Measurements from ENCODE around the gene RAET1E. TPM values are rescaled to one million over a fixed set of nuclear protein-coding genes. Genes with fewer than 3 reads are reported as not detected.

RAET1E gene
- total and polyA plus RNA-seq, 2 experiments from 2014 or later = not detected

- Histone ChIP-seq H3K4me3 (no peak overlapping the region), H3K4me1 (ENCODE audit: insufficient read depth) (no peaks in the 10 kb centered on the region; the same call in 1 of the 2 replicates), H3K36me3 (ENCODE audit: insufficient read depth) (no peaks in the 10 kb centered on the region), H4K20me1 (replicated peaks; ENCODE audit: insufficient read depth) (no peaks in the 10 kb centered on the region; the same call in 1 of the 2 replicates), H3F3A (replicated peaks; ENCODE audit: low read depth) (no peaks in the 10 kb centered on the region), H3K27ac (ENCODE audit: low read depth) (no peak overlapping the region), H3K79me2 (replicated peaks; ENCODE audit: insufficient read depth) (no peaks in the 10 kb centered on the region), H3K4me2 (no peak overlapping the region), H2AFZ (no peak overlapping the region), H3K27me3 (ENCODE audit: insufficient read depth) (no peaks in the 10 kb centered on the region), H3K9me2 (ENCODE audit: insufficient read depth) (no peaks in the 10 kb centered on the region)
- no peak for DNase-seq (ENCODE audit: low spot score)
- TF ChIP-seq ZNF114 (CRISPR knock-in tag; IDR thresholded peaks at IDR 0.05) = no peak
- TF ChIP-seq NANOG (IDR thresholded peaks at IDR 0.05; ENCODE audit: borderline replicate concordance) = no peak
- no peak for ATAC-seq
- Mint-ChIP-seq H3K9me3 (no peaks in the 10 kb centered on the region; the same call in 2 of the 3 replicates), H3K4me3 (no peak overlapping the region), H3K36me3 (ENCODE audit: low read depth) (no peaks in the 10 kb centered on the region), H3K27ac (no peak overlapping the region), H3K27me3 (ENCODE audit: insufficient read depth, low read depth, poor library complexity) (peaks cover 19% of the 10 kb centered on the region), H3K4me1 (peaks cover 11% of the 10 kb centered on the region; the same call in 2 of the 3 replicates)
Observed at GRCh38 chr6:149896491-149896890, 1.4 kb downstream of the RAET1E start.

- Histone ChIP-seq H3K27me3 (ENCODE audit: insufficient read depth) (no peaks in the 10 kb centered on the region), H2AFZ (no peak overlapping the region), H3K27ac (ENCODE audit: low read depth) (no peak overlapping the region), H4K20me1 (replicated peaks; ENCODE audit: insufficient read depth) (no peaks in the 10 kb centered on the region; the same call in 1 of the 2 replicates), H3K4me3 (no peak overlapping the region), H3F3A (replicated peaks; ENCODE audit: low read depth) (no peaks in the 10 kb centered on the region), H3K79me2 (replicated peaks; ENCODE audit: insufficient read depth) (no peaks in the 10 kb centered on the region), H3K36me3 (ENCODE audit: insufficient read depth) (no peaks in the 10 kb centered on the region), H3K4me1 (ENCODE audit: insufficient read depth) (no peaks in the 10 kb centered on the region; the same call in 1 of the 2 replicates), H3K4me2 (no peak overlapping the region), H3K9me2 (ENCODE audit: insufficient read depth) (no peaks in the 10 kb centered on the region)
- Mint-ChIP-seq H3K36me3 (ENCODE audit: low read depth) (no peaks in the 10 kb centered on the region), H3K4me1 (peaks cover 11% of the 10 kb centered on the region; the same call in 2 of the 3 replicates), H3K27ac (no peak overlapping the region), H3K27me3 (ENCODE audit: insufficient read depth, low read depth, poor library complexity) (peaks cover 19% of the 10 kb centered on the region), H3K9me3 (no peaks in the 10 kb centered on the region; the same call in 2 of the 3 replicates), H3K4me3 (no peak overlapping the region; the same call in 2 of the 3 replicates)
- no peak for ATAC-seq
- DNase-seq (ENCODE audit: low spot score) = no peak
- TF ChIP-seq, protein P1, sequence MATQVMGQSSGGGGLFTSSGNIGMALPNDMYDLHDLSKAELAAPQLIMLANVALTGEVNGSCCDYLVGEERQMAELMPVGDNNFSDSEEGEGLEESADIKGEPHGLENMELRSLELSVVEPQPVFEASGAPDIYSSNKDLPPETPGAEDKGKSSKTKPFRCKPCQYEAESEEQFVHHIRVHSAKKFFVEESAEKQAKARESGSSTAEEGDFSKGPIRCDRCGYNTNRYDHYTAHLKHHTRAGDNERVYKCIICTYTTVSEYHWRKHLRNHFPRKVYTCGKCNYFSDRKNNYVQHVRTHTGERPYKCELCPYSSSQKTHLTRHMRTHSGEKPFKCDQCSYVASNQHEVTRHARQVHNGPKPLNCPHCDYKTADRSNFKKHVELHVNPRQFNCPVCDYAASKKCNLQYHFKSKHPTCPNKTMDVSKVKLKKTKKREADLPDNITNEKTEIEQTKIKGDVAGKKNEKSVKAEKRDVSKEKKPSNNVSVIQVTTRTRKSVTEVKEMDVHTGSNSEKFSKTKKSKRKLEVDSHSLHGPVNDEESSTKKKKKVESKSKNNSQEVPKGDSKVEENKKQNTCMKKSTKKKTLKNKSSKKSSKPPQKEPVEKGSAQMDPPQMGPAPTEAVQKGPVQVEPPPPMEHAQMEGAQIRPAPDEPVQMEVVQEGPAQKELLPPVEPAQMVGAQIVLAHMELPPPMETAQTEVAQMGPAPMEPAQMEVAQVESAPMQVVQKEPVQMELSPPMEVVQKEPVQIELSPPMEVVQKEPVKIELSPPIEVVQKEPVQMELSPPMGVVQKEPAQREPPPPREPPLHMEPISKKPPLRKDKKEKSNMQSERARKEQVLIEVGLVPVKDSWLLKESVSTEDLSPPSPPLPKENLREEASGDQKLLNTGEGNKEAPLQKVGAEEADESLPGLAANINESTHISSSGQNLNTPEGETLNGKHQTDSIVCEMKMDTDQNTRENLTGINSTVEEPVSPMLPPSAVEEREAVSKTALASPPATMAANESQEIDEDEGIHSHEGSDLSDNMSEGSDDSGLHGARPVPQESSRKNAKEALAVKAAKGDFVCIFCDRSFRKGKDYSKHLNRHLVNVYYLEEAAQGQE (IDR thresholded peaks at IDR 0.05; ENCODE audit: unreplicated experiment) = no peak
- TF ChIP-seq POLR2AphosphoS5 (IDR thresholded peaks at IDR 0.05; ENCODE audit: low read depth) (no peak), EZH2phosphoT487 (IDR thresholded peaks at IDR 0.05; ENCODE audit: unreplicated experiment) (no peak), ZNF331 (CRISPR knock-in tag; IDR thresholded peaks at IDR 0.05; ENCODE audit: low read depth) (no peak), EZH2 (IDR thresholded peaks at IDR 0.05; ENCODE audit: low read depth, unreplicated experiment) (no peak), NANOG (IDR thresholded peaks at IDR 0.05; ENCODE audit: borderline replicate concordance) (no peak), CREB1 (CRISPR knock-in tag; IDR thresholded peaks at IDR 0.05; ENCODE audit: low read depth) (no peak)
- TF ChIP-seq, protein P2, sequence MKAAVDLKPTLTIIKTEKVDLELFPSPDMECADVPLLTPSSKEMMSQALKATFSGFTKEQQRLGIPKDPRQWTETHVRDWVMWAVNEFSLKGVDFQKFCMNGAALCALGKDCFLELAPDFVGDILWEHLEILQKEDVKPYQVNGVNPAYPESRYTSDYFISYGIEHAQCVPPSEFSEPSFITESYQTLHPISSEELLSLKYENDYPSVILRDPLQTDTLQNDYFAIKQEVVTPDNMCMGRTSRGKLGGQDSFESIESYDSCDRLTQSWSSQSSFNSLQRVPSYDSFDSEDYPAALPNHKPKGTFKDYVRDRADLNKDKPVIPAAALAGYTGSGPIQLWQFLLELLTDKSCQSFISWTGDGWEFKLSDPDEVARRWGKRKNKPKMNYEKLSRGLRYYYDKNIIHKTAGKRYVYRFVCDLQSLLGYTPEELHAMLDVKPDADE (IDR thresholded peaks at IDR 0.05) = no peak
- TF ChIP-seq, protein P3, sequence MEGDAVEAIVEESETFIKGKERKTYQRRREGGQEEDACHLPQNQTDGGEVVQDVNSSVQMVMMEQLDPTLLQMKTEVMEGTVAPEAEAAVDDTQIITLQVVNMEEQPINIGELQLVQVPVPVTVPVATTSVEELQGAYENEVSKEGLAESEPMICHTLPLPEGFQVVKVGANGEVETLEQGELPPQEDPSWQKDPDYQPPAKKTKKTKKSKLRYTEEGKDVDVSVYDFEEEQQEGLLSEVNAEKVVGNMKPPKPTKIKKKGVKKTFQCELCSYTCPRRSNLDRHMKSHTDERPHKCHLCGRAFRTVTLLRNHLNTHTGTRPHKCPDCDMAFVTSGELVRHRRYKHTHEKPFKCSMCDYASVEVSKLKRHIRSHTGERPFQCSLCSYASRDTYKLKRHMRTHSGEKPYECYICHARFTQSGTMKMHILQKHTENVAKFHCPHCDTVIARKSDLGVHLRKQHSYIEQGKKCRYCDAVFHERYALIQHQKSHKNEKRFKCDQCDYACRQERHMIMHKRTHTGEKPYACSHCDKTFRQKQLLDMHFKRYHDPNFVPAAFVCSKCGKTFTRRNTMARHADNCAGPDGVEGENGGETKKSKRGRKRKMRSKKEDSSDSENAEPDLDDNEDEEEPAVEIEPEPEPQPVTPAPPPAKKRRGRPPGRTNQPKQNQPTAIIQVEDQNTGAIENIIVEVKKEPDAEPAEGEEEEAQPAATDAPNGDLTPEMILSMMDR (conservative IDR thresholded peaks at IDR 0.05; ENCODE audit: low read depth in 2 of 2) = no peak
Observed at GRCh38 chr6:149895833-149896271, 2.1 kb downstream of the RAET1E start.
